NT2/D1 (cell line): Measurements from ENCODE around the gene DHH.
A peak's percentile ranks its signal among the peaks of the same experiment; 100 is the strongest.
"Not testable (repeated sequence)": the region's sequence is repeated elsewhere in the genome, so short reads cannot be mapped to it uniquely, and the experiment has no call there.

Source experiments
- DNase-seq: peaks from one replicate; pipeline ENCODE4 v3.0.0-alpha.2; 2011; ENCODE audit warnings: low read depth, low spot score
- H3K27me3 ChIP-seq: 2 replicates; pipeline ENCODE4 v1.6.0; 2011; ENCODE audit warnings: mild to moderate bottlenecking; ENCODE audit not compliant: insufficient read length, insufficient read depth
- H3K36me3 ChIP-seq: 2 replicates; pipeline ENCODE4 v1.6.1; 2011; ENCODE audit warnings: mild to moderate bottlenecking, low read length, mixed read lengths; ENCODE audit not compliant: insufficient read depth, insufficient read length
- H3K4me1 ChIP-seq: 2 replicates; pipeline ENCODE4 v1.5.1; 2011; ENCODE audit not compliant: insufficient read depth, insufficient read length
- H3K4me3 ChIP-seq: 2 replicates; pipeline ENCODE4 v1.5.1; 2011; ENCODE audit warnings: low read depth; ENCODE audit not compliant: insufficient read length
- H3K9ac ChIP-seq: 2 replicates; pipeline ENCODE4 v1.6.0; 2011; ENCODE audit warnings: low read depth; ENCODE audit not compliant: insufficient read length
- H3K9me3 ChIP-seq: 2 replicates; pipeline ENCODE4 v1.5.1; 2011; ENCODE audit warnings: mild to moderate bottlenecking, low read length; ENCODE audit not compliant: insufficient read depth
- SUZ12 ChIP-seq: IDR thresholded peaks from 2 replicates; pipeline ENCODE4 v1.6.1; 2011; ENCODE audit not compliant: insufficient read length, insufficient read depth; ENCODE audit errors: extremely low read depth
- YY1 ChIP-seq: IDR thresholded peaks from 2 replicates; pipeline ENCODE4 v1.6.1; 2011; ENCODE audit not compliant: insufficient read length, insufficient read depth
- ZNF274 ChIP-seq: IDR thresholded peaks from 2 replicates; pipeline ENCODE4 v1.6.1; 2011; ENCODE audit warnings: mild to moderate bottlenecking, low read depth, low read length

The DHH gene

GRCh38 chr12:49133014-49133413, 38.4 kb upstream of the DHH start:
- Histone ChIP-seq H3K27me3 (no peaks in the 10 kb centered on the region), H3K9me3 (no peaks in the 10 kb centered on the region), H3K4me3 (no peak overlapping the region), H3K4me1 (peaks cover 3% of the 10 kb centered on the region), H3K36me3 (peaks cover 27% of the 10 kb centered on the region), H3K9ac (no peak overlapping the region)
- DNase-seq, result no peak
- TF ChIP-seq SUZ12 (no peak), ZNF274 (no peak), YY1 (no peak)

GRCh38 chr12:49131894-49132461, 37.4 kb upstream of the DHH start:
- H3K4me1 ChIP-seq, result peaks cover 3% of the 10 kb centered on the region
- peak overlapping the region; percentile 32 for H3K4me3 ChIP-seq
- peak overlapping the region; percentile 79 for H3K9ac ChIP-seq
- H3K27me3 ChIP-seq, result no peaks in the 10 kb centered on the region
- no peak for DNase-seq
- H3K9me3 ChIP-seq, result no peaks in the 10 kb centered on the region
- peaks cover 38% of the 10 kb centered on the region for H3K36me3 ChIP-seq
- TF ChIP-seq SUZ12 (no peak), YY1 (no peak), ZNF274 (no peak)

GRCh38 chr12:49131051-49131893, 36.7 kb upstream of the DHH start, which contains the start of gene TUBA1B:
Gene TUBA1B (minus strand): TSS chr12:49131395. CDS start chr12:49131300, 95 bp downstream.
- Histone ChIP-seq H3K4me1 (peaks cover 3% of the 10 kb centered on the region), H3K4me3 (peak within 1 kb of the TSS; percentile 99), H3K9me3 (no peaks in the 10 kb centered on the region), H3K36me3 (peaks cover 38% of the 10 kb centered on the region), H3K27me3 (no peaks in the 10 kb centered on the region), H3K9ac (peak within 1 kb of the TSS; percentile 96)
- no peak for TF ChIP-seq SUZ12
- no peak for TF ChIP-seq YY1
- no peak for TF ChIP-seq ZNF274
- peak; percentile 81 for DNase-seq

GRCh38 chr12:49130151-49131050, 35.8 kb upstream of the DHH start:
- H3K4me1 ChIP-seq, result peaks cover 3% of the 10 kb centered on the region
- DNase-seq, result peak; percentile 86
- H3K36me3 ChIP-seq, result peaks cover 38% of the 10 kb centered on the region
- TF ChIP-seq SUZ12 (no peak), ZNF274 (no peak), YY1 (peak; percentile 23)
- H3K27me3 ChIP-seq, result no peaks in the 10 kb centered on the region
- H3K4me3 ChIP-seq, result peak overlapping the region; percentile 99
- H3K9ac ChIP-seq, result peak overlapping the region; percentile 96
- no peaks in the 10 kb centered on the region for H3K9me3 ChIP-seq

GRCh38 chr12:49129332-49130150, 34.9 kb upstream of the DHH start:
- Histone ChIP-seq H3K36me3 (peaks cover 38% of the 10 kb centered on the region), H3K4me3 (peak overlapping the region; percentile 99), H3K27me3 (no peaks in the 10 kb centered on the region), H3K9me3 (no peaks in the 10 kb centered on the region), H3K9ac (peak overlapping the region; percentile 96), H3K4me1 (peaks cover 3% of the 10 kb centered on the region)
- DNase-seq, result no peak
- no peak for TF ChIP-seq YY1
- no peak for TF ChIP-seq SUZ12
- TF ChIP-seq ZNF274, result no peak

- H3K4me1 ChIP-seq, H3K9ac ChIP-seq, H3K27me3 ChIP-seq, DNase-seq, H3K9me3 ChIP-seq, H3K4me3 ChIP-seq: not testable (repeated sequence)
- peaks cover 38% of the 10 kb centered on the region for H3K36me3 ChIP-seq
Observed at GRCh38 chr12:49127971-49128370, 33.4 kb upstream of the DHH start.
